Ishikawa (cell line): ENCODE data around the gene ARMC9.

Experiments used
- CREB1 ChIP-seq: IDR thresholded peaks from 2 replicates; pipeline ENCODE4 v1.6.1; 2012; ENCODE audit warnings: low read depth
- EGR1 ChIP-seq: IDR thresholded peaks from 2 replicates; pipeline ENCODE4 v1.6.1; 2012
- EP300 ChIP-seq: IDR thresholded peaks from 2 replicates; pipeline ENCODE4 v1.6.1; 2012; ENCODE audit warnings: borderline replicate concordance
- NFIC ChIP-seq: IDR thresholded peaks from 2 replicates; pipeline ENCODE4 v1.6.1; 2012
- RAD21 ChIP-seq: IDR thresholded peaks from 2 replicates; pipeline ENCODE4 v1.6.1; 2012; ENCODE audit warnings: low read depth
- YY1 ChIP-seq: IDR thresholded peaks from 2 replicates; pipeline ENCODE4 v1.6.1; 2012; ENCODE audit warnings: low read depth
- ZBTB7A ChIP-seq: IDR thresholded peaks from 2 replicates; pipeline ENCODE4 v1.6.1; 2012; ENCODE audit warnings: low read depth
- TF ChIP-seq, protein P1 (sequence below): IDR thresholded peaks from 2 replicates; pipeline ENCODE4 v1.6.1; 2012; ENCODE audit warnings: low read depth, mild to moderate bottlenecking
- TF ChIP-seq, protein P2 (sequence below): IDR thresholded peaks from 2 replicates; pipeline ENCODE4 v1.6.1; 2012
- TF ChIP-seq, protein P3 (sequence below): IDR thresholded peaks from 2 replicates; pipeline ENCODE4 v1.6.1; 2012

DNA sequence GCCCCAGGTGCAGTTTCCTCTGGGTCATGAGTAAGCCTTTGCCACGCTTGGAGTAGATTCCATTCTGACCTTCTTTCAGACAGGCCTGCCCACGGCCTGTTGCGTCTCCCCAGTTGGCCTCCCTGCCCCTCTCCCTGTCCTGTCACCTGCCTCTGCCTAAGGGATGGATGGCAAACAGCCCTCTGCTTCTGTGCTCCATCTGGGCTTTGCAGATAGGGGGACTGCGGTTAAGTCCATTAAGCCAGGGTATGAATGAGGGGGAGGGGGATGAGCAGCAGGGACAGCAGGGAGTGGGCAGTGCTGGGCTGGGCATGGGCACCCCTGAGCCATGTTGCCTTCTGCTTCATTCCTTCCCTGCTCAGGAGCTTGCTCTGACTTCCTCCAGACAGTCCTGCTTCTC is 159.5 kb downstream of the ARMC9 start:
- TF ChIP-seq EGR1 (no peak), EP300 (no peak), YY1 (no peak), RAD21 (no peak), NFIC (no peak), ZBTB7A (no peak), CREB1 (no peak)
- TF ChIP-seq, protein P1, sequence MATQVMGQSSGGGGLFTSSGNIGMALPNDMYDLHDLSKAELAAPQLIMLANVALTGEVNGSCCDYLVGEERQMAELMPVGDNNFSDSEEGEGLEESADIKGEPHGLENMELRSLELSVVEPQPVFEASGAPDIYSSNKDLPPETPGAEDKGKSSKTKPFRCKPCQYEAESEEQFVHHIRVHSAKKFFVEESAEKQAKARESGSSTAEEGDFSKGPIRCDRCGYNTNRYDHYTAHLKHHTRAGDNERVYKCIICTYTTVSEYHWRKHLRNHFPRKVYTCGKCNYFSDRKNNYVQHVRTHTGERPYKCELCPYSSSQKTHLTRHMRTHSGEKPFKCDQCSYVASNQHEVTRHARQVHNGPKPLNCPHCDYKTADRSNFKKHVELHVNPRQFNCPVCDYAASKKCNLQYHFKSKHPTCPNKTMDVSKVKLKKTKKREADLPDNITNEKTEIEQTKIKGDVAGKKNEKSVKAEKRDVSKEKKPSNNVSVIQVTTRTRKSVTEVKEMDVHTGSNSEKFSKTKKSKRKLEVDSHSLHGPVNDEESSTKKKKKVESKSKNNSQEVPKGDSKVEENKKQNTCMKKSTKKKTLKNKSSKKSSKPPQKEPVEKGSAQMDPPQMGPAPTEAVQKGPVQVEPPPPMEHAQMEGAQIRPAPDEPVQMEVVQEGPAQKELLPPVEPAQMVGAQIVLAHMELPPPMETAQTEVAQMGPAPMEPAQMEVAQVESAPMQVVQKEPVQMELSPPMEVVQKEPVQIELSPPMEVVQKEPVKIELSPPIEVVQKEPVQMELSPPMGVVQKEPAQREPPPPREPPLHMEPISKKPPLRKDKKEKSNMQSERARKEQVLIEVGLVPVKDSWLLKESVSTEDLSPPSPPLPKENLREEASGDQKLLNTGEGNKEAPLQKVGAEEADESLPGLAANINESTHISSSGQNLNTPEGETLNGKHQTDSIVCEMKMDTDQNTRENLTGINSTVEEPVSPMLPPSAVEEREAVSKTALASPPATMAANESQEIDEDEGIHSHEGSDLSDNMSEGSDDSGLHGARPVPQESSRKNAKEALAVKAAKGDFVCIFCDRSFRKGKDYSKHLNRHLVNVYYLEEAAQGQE: no peak
- TF ChIP-seq, protein P2, sequence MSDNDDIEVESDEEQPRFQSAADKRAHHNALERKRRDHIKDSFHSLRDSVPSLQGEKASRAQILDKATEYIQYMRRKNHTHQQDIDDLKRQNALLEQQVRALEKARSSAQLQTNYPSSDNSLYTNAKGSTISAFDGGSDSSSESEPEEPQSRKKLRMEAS: no peak
- TF ChIP-seq, protein P3, sequence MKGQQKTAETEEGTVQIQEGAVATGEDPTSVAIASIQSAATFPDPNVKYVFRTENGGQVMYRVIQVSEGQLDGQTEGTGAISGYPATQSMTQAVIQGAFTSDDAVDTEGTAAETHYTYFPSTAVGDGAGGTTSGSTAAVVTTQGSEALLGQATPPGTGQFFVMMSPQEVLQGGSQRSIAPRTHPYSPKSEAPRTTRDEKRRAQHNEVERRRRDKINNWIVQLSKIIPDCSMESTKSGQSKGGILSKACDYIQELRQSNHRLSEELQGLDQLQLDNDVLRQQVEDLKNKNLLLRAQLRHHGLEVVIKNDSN: no peak
